Stimulated activated CD8-positive, alpha-beta memory T cell treated with anti-CD3 and anti-CD28 coated beads, Interleukin-4, amount 100 ng/mL, for 48 hours (primary cell): ENCODE data around the gene TTC6.

Experiments used
- DNase-seq: peaks from one replicate; pipeline ENCODE4 v3.0.0-alpha.2; 2020

Gene TTC6

GRCh38 chr14:37586797-37587130 lies 8.7 kb upstream of the TTC6 start:
- DNase-seq = no peak

DNA sequence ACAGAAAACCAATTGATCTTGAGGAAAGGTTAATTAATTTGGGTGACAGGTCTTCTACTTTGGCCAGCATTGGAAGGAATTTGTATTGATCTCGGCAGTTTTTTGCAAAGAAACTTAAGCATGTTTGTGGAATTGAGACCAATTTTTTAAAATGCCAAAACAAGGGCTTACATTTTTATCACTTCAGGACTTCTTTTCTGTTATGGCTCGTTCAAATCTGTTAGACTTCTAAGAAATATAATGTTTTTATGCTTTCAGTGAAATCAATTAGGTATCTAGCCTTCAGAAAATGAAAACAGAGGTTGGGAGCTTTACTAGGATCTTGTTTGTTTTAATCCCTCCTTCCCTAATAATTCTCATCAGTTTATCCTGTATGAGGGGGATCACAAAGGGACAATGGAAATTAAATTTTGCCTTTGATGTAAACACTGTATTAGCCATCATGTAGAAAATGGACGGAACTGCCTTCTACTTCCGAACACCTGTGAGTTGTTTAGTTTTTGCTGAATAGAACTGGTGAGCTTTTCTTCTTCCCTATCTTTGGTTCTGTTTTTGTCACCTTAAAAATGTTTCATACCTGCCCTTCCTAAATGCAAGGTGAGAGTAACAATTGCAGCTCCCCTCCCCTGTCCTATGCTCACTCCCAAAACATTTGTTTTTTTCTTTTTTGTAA lies 8.2 kb upstream of the TTC6 start:
- DNase-seq = no peak

DNA sequence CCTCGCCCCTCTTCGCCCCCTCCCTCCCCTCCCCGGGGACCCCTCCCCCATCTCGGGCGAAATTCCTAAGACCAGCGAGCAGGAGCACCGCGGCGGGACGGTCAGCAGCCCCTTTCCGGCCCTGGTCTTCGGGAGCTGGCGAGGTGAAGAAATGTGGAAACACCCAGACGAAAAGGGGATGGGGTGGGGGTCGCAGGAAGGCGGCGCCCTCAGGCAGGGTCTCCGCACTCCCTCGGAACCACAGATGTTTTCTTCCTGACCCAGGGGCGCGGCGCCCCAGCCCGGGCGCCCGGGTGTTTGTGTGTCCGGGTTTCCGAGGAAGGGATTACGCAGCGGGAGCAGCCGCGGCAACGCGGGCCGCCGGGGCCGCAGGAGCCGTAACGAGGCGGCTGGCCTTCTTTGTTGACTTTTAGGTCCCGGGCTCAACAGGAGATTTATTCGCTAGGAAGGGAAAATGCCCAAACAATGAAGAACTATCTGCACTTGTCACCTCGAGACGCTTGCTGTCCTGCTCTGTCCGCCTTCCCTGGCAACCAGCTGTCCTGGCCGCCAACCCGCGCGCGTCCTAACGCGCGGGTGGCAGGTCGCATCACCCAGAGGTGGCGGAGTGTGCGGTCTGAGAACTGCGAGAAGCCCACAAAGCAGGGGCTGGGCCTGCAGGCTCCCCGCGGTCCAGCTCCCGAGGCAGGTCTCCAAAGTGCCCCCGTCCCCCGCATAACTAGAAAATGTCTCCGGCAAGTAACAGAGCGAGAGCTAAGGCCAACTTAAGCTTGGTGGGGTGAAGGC lies 7.4 kb upstream of the TTC6 start:
- DNase-seq = no peak

GRCh38 chr14:37588667-37588955 lies 6.8 kb upstream of the TTC6 start:
- DNase-seq = no peak

- DNase-seq = no peak
Measured at GRCh38 chr14:37588956-37589714, 6.3 kb upstream of the TTC6 start.

DNA sequence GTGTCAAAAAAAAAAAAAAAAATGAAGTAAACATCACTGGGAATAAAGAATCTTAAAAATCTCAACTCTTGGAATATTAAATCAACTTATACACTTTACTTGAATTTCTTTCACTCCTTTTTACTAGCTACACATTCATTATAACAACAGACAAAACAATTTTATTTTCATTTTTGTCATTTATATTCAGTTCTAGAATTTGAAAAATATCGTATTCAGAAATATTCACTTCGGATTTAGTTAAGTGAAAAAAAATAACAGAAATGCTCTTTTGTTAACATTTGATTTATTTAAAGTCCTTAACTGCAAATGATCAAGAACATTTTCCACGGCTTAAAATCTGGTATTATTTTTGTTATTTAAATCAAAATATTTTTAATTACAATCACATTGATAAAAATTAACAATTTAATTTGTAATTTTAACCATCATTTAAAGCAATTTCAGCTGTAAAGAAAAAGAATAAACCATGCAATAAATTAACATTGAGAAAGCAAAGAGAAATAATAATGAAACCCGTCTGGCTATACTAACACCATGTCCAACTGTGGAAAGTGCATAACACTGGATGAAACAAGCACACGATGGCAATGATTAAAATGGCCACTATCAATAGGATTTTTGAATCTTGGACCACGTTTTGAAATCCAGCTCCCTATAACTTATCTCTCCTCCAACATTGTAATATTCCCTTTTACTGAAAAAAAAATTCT lies 5.6 kb upstream of the TTC6 start:
- no peak for DNase-seq

GRCh38 chr14:37590428-37591139 lies 4.8 kb upstream of the TTC6 start:
- DNase-seq = no peak

DNA sequence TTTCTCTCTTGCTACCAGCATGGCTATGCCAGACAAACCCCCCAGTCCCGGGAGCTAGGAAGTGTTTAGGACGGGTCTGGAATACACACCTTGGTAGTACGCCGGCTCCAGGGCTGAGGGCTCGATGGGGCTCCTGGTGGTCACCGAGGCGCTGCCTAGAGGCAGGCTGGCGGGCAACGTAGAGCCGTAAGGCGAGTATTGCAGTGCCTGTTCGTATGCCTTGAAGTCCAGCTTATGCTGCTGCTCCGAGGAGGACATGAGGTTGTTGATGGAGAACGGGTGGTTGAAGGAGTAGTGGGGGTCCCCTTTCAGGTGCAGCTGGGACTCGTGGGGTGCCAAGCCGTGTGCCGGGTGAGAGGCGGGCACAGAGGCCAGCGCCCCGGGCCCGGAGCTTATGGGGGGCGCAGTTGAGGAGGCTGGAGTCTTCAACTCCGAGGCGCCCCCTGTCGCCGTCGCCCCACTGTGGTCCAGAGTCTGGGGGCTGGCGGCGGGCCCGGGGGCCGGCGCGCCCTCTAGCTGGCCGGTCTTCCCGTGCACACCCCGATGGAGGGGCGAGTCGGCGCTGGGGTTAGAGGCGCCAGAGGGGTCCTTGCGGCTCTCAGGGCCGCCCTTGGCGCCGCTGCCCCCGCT lies 4.0 kb upstream of the TTC6 start:
- DNase-seq = no peak

GRCh38 chr14:37591941-37592481 lies 3.4 kb upstream of the TTC6 start:
- DNase-seq = no peak

DNA sequence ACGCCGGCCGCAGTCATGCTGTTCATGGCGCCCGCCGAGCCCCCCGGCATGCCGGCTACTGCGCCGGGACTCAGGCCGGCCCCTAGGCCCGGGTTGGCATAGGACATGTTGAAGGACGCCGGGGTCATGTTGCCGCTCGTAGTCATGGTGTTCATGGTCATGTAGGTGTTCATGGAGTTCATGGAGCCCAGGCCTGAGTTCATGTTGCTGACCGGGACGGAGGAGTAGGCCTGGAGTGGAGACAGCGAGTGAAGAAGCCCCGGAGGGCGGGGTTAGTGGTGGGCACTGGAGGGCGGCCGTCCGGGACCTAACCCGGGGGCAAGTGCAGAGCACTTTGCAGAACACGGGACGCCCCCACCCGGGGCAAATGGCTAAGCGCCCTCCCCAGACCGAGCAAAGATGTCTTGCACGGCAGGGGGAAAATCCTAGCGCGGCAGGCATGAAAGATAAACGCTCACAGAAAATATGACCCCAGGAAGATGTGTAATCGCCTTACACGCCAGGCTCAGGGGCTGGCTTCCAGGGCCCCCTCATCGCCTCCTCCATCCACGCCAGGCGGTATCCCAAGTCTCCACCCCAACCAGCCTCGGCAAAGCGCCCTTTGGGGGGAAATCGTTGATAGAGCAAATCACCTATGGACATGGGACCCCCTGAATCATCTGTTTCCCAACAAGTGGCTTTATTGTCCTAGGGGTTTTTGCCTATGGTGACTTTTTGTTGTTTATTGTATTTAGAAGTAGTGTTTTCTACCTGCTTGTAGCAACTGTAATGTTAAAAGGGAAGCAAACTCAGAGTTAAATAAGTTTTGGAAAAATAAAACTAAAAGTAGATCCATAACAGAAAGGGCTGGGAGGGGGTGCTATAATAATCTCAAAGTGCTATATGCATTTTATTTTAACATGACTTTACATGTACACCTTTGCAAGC lies 2.7 kb upstream of the TTC6 start:
- DNase-seq = no peak

DNA sequence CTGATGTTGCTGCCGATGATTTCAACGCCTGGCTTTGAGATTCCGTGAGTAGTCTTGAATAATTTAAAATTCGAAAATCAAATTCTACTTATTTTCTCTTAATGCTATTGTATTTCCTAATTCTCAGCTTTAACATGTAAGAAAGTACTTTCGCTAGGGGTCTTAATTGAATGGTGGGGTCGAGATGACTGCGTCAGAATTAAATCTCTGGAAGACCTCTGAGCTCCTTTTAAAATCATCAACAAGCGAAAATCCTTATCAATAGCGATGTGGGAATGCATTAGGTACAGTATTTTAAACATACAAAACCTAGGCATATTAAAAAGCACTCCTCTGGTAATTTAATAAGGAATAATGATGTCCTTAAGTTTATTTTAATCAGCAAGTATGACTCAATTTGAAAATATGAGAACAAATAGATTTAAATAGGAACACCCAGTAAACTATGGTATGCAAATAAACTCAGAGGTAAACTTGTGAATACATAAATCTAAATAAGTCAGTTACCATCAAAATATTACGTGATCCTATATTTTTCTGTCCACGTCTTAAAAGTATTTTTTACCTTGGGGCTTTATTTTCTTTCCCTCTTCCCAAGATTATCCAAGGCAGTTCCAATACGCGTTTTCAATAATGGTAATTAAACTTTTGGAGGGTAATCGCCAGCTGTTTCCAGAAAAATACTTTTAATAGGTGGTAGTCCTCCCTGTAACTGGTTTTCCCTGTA lies 1.8 kb upstream of the TTC6 start:
- DNase-seq = no peak

DNA sequence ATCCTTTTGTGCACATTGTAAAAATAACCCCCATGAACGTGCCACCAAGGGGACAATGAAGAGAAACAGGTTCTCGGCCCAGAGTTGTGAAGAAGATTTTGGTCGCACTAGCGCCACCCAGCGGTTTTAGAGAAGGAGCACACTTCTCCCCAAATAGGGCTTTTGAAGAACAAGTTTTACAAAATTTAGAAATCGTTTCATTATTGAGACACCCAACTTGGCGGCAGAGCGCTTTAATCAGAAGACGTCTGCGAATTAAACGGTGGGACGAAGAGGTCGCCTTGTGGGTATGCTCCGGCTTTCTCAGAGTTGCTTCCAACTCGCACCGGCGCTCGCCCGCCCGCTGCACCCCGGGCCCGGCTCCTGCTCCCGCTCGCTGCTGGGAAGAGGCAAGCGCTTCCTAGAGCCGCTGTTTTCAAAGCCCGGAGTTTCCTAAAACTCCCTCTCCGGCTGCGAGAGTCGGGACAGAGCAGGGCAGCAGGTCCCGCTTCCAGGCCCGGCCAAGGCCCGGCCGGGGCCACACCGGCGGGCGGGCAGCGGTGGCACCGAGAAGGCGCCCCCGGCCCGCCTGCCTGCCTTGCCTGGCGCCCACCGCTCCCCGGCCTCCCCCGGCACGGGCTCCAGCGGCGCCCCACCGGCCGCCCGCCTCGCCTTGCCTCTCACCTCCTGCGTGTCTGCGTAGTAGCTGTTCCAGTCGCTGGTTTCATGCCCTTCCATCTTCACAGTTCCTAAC lies 1.0 kb upstream of the TTC6 start:
- DNase-seq = peak; percentile 68

DNA sequence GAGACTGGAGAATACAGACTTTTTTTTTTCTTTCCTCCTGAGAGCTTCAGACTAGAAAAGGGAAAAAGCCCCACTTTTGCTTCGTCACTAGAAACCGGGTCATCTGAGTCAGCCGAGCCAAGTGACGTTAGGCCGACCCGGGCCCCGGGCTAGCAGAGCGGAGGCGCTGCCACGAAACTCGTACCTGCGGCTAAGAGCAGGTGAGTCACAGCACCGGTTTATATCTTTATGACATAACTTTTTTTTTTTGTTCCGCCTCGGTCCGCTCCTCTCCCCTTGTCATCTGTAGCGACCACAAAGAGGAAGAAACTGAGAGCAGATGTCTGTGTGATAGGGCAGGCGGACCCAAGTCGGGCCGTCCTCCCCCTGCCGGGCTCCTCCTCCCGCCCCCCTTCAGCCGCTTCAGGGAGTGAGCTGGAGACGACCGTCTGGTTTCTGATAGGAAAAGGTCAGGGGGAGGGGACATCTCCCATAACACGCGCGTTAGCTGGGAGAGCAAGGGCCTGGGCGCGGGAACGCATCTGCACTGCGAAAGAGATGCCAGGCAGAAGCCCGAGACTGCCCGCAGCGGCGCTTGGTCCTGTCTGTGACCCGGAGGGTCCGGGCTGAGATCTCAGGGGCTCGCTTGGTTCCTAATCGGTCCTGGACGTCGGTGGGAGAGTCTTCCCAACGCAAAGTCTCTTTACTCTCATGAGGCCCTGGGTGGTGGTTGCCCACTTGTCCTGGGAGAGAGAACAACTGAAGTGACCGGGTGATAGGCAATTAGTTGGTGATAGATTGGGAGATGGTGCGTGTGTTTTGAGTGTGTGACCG lies 586 bp downstream of the TTC6 start:
- DNase-seq = peak; percentile 78

GRCh38 chr14:37596790-37597472 lies 1.5 kb downstream of the TTC6 start:
- DNase-seq = no peak

DNA sequence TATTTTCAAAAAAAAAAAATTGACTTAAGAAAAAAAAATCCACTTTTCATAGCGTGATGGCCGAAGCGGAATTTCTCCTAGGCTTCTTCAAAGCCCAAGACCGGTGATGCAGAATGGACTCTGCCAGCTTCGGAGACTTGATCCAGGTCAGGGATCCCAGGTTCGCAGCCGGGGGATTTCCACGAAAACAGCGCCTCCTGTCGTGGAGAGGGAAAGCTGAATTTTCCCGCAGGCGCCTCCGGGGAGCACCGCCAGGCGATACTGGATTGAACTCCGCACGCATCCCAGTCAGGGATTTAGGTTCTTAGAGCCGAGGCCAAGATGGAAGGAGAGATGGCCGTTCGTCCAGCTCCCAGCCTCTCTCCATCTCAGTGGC lies 2.1 kb downstream of the TTC6 start:
- no peak for DNase-seq

- no peak for DNase-seq
Measured at GRCh38 chr14:37597914-37598746, 2.7 kb downstream of the TTC6 start.
